ENCODE results near the gene MGMT.

GRCh38 chr10:129716211-129716681, 249.2 kb downstream of the MGMT start:
- TF ChIP-seq CTCF (IDR thresholded peaks at IDR 0.05; ENCODE audit: borderline replicate concordance, extremely low read depth, low read length, poor library complexity, severe bottlenecking) (no peak), EZH2 (IDR thresholded peaks at IDR 0.05; ENCODE audit: borderline replicate concordance, low read depth, low read length, severe bottlenecking) (no peak)
